Measurements from ENCODE around the gene COL15A1. TPM values are rescaled to one million over a fixed set of nuclear protein-coding genes. Genes with fewer than 3 reads are reported as not detected.

Gene COL15A1
- total RNA-seq, 1 donor from 2014 or later = 5.8 TPM

DNA sequence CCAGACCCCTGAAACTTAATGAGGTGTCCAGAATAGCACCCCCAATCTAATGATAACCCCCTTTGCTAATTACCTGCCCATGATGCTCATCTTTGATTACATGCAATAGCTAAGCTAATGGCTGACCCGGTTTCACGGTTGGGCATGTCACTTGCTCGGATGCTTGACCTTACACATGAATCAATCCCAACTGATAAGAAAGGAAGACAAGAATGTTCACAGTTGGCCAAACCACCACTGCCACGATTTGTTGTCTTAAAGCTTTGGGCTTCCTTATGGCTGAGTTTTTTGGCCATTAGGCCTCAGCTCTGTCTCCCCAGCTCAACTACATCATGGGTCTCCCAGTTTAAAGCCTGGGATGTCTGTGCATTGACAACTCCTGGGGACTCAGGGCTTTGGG, 108.1 kb downstream of the COL15A1 start:
- no peak for DNase-seq (ENCODE audit: extremely low read depth, low read depth, low spot score)

- no peak for DNase-seq (ENCODE audit: extremely low read depth, low read depth, low spot score)
Observed at GRCh38 chr9:99052815-99053715, 109.4 kb downstream of the COL15A1 start.

- DNase-seq (ENCODE audit: extremely low read depth, low read depth, low spot score) = no peak
Observed at GRCh38 chr9:99054581-99054980, 110.9 kb downstream of the COL15A1 start.

DNA sequence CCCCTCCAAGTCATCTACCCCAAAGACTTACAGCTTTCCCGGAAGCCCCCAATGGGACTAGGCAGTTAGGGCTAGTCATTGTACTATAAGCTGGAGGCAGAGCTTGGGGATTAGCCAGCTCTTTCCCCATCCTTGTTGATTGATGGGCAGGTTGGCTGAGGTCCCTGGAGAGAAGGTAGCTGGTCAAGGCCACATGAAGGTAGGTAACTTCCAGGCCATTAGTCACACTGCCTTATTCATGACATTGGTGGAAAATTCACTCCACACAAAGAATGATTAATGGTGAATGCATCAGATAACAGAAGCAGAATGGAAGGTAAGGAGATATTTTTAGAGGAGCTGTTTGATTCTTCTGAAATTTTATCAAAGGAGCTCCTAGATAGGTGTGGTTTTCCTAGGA, 111.7 kb downstream of the COL15A1 start:
- no peak for DNase-seq (ENCODE audit: extremely low read depth, low read depth, low spot score)

DNA sequence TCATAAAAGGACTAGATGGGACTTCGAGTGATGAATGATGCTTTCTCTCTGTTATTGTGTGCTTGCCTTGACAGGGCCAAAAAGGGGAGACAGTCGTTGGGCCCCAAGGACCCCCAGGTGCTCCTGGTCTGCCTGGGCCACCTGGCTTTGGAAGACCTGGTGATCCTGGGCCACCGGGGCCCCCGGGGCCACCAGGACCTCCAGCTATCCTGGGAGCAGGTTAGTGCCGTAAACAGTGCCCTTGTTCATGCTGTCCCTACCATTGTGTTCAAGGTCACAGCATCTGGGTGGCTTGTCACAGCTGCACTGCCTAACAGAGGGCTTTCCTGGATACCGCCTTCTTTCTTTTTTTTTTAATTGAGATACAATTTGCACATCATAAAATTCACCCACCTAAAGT, 112.5 kb downstream of the COL15A1 start:
- DNase-seq (ENCODE audit: extremely low read depth, low read depth, low spot score) = no peak

GRCh38 chr9:99056886-99057664, 113.4 kb downstream of the COL15A1 start:
- no peak for DNase-seq (ENCODE audit: extremely low read depth, low read depth, low spot score)

GRCh38 chr9:99057665-99058625, 114.2 kb downstream of the COL15A1 start:
- DNase-seq (ENCODE audit: extremely low read depth, low read depth, low spot score) = no peak

DNA sequence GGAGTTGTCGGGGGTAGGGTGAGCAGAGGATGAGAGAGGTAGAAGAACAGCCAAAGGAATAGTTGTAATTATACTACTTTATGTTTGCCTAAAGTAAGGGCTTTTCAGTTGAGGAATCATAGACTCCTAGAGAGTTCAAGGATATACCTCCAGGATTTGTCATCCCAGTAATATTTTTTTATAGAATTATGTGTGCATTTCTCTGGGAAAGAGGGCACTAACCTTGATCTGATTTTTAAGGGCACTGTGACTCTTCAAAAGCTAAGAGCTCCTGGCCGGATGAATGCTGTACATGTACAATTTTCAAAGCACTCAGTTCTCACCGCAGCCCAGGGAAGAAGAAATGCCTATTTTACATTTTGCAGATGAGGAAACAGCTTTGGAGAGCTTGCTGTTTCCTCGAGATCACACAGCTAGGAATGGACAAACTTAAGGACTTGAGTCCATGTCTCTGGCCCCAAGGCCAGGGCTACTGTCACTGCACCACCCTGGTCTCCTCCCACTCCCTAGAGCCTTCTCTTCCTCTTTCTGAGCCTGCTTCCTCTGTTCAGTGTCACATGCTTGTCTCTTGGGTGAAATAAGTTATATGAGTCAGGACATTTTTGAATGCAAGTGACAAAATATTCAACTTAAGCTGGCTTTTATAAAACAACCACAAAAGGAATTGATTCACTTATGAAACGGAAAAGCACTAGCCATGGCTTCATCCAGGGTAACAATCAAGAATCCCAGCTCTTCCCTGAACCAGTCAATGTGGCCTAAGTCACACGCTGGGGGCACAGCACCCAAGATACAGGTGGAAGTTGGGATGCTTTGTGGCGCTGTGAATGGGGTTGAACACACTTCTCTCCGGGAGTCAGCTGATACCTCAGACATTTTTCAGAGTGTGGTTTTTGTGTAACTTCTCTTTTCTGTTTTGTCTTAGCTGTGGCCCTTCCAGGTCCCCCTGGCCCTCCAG, 115.5 kb downstream of the COL15A1 start:
- DNase-seq (ENCODE audit: extremely low read depth, low read depth, low spot score) = no peak

- DNase-seq (ENCODE audit: extremely low read depth, low read depth, low spot score) = no peak
Observed at GRCh38 chr9:99060621-99061020, 116.9 kb downstream of the COL15A1 start.

GRCh38 chr9:99062549-99062948, 118.8 kb downstream of the COL15A1 start:
- no peak for DNase-seq (ENCODE audit: extremely low read depth, low read depth, low spot score)

- DNase-seq (ENCODE audit: extremely low read depth, low read depth, low spot score) = no peak
Observed at GRCh38 chr9:99063522-99063921, 119.8 kb downstream of the COL15A1 start.

GRCh38 chr9:99066571-99066970, 122.9 kb downstream of the COL15A1 start:
- DNase-seq (ENCODE audit: extremely low read depth, low read depth, low spot score) = no peak

DNA sequence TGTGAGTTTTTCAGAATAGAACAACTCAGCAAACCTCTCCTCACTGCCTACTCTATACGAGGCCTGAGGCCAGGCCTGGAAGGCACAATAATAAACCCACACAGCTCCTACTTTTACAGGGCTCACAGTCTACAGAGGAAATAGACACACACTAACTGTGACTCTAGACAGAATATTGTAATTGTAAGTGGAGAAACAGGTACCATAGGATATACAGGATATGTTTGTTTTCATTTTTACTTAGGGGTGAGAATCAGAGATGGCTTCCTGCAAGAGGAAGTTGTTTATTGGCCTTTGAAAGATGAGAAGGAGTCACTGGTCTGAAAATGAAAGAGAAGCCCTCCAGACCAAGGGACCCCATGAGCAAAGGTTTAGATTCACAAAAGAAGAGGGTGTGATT, 125.4 kb downstream of the COL15A1 start:
- DNase-seq (ENCODE audit: extremely low read depth, low read depth, low spot score) = no peak

- no peak for DNase-seq (ENCODE audit: extremely low read depth, low read depth, low spot score)
Observed at GRCh38 chr9:99069546-99069945, 125.8 kb downstream of the COL15A1 start.

DNA sequence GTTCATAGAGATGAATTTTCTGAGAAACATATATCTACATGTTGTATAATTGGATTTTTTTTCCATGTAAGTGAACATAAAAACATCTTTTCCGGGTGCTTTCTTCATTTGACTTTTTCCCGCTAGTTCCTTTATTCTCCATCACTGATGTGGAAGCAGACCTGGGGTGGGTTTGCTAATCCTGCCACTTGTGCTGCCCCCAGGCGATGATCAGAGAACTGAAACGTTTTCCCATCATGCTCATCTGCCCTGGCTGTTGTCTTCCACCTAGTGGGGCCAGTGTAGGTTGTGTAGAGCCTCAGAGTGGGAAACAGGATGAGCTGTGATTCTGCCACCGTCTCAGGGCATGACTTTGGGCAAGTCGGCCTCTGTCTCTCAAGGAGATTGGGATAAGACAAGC, 127.0 kb downstream of the COL15A1 start:
- no peak for DNase-seq (ENCODE audit: extremely low read depth, low read depth, low spot score)

- DNase-seq (ENCODE audit: extremely low read depth, low read depth, low spot score) = peak; percentile 16
Observed at GRCh38 chr9:99071313-99072039, 127.8 kb downstream of the COL15A1 start.

- no peak for DNase-seq (ENCODE audit: extremely low read depth, low read depth, low spot score)
Observed at GRCh38 chr9:99072040-99072394, 128.3 kb downstream of the COL15A1 start.

GRCh38 chr9:99073347-99073746, 129.6 kb downstream of the COL15A1 start:
- DNase-seq (ENCODE audit: extremely low read depth, low read depth, low spot score) = no peak

Measured in glomerular endothelial cell (primary cell).